Stimulated activated CD8-positive, alpha-beta memory T cell treated with anti-CD3 and anti-CD28 coated beads, Interleukin-15, amount 100 ng/mL, for 48 hours (primary cell): ENCODE measurements around the gene STMP1.

ENCODE experiments used
- DNase-seq, 2 donors: peaks; one replicate each; pipeline ENCODE4 v3.0.0-alpha.2; 2020; ENCODE audit warnings: low read depth in 2 of 2

The STMP1 gene

GRCh38 chr7:135697276-135698049 lies 35.1 kb downstream of the STMP1 start:
- DNase-seq = no peak

- no peak for DNase-seq
These were observed 41.8 kb downstream of the STMP1 start for GRCh38 chr7:135704074-135704473.

- DNase-seq = no peak
These were observed 42.4 kb downstream of the STMP1 start for GRCh38 chr7:135704698-135705097.

GRCh38 chr7:135706038-135706742 lies 43.9 kb downstream of the STMP1 start:
- no peak for DNase-seq

GRCh38 chr7:135706858-135707569 lies 44.7 kb downstream of the STMP1 start:
- DNase-seq = no peak

GRCh38 chr7:135707570-135707966 lies 45.3 kb downstream of the STMP1 start:
- DNase-seq = no peak

GRCh38 chr7:135708041-135708440 lies 45.7 kb downstream of the STMP1 start:
- DNase-seq = no peak

- no peak for DNase-seq
These were observed 47.2 kb downstream of the STMP1 start for GRCh38 chr7:135709508-135709907.

GRCh38 chr7:135710417-135711138 lies 48.3 kb downstream of the STMP1 start:
- DNase-seq = no peak

GRCh38 chr7:135711139-135711469 lies 48.8 kb downstream of the STMP1 start:
- no peak for DNase-seq

GRCh38 chr7:135712182-135712782 lies 50.0 kb downstream of the STMP1 start:
- no peak for DNase-seq

GRCh38 chr7:135712796-135713195 lies 50.5 kb downstream of the STMP1 start:
- DNase-seq = no peak

GRCh38 chr7:135713836-135714470 lies 51.6 kb downstream of the STMP1 start:
- no peak for DNase-seq

- no peak for DNase-seq
These were observed 52.3 kb downstream of the STMP1 start for GRCh38 chr7:135714534-135715009.

GRCh38 chr7:135715055-135715522 lies 52.8 kb downstream of the STMP1 start:
- DNase-seq = no peak

GRCh38 chr7:135715673-135716072 lies 53.4 kb downstream of the STMP1 start:
- no peak for DNase-seq

- no peak for DNase-seq
These were observed 54.4 kb downstream of the STMP1 start for GRCh38 chr7:135716677-135717238.

GRCh38 chr7:135717693-135718092 lies 55.4 kb downstream of the STMP1 start:
- no peak for DNase-seq

GRCh38 chr7:135718219-135718618 lies 55.9 kb downstream of the STMP1 start:
- DNase-seq = no peak

GRCh38 chr7:135718794-135719437 lies 56.6 kb downstream of the STMP1 start:
- no peak for DNase-seq
